NB4 (cell line): ENCODE measurements around the gene TOGARAM2.

ENCODE experiments used
- DNase-seq: peaks from one replicate; pipeline ENCODE4 v3.0.0; 2010; ENCODE audit warnings: low read depth
- H3K4me3 ChIP-seq: one replicate; pipeline ENCODE4 v1.5.1; 2011; ENCODE audit warnings: mild to moderate bottlenecking, low read depth, low read length, moderate library complexity
- MYC ChIP-seq: IDR thresholded peaks from 2 replicates; pipeline ENCODE4 v1.6.1; 2011; ENCODE audit warnings: low read depth, low read length
- POLR2A ChIP-seq: IDR thresholded peaks from 2 replicates; pipeline ENCODE4 v1.6.1; 2011; ENCODE audit warnings: mild to moderate bottlenecking; ENCODE audit not compliant: insufficient read length; ENCODE audit errors: extremely low read depth
- TF ChIP-seq, protein P1 (sequence below): IDR thresholded peaks from 2 replicates; pipeline ENCODE4 v1.6.1; 2011; ENCODE audit warnings: low read depth, low read length
- TF ChIP-seq, protein P2 (sequence below): IDR thresholded peaks from one replicate; pipeline ENCODE4 v1.5.1; 2012; ENCODE audit warnings: low read depth, low read length

The TOGARAM2 gene

DNA sequence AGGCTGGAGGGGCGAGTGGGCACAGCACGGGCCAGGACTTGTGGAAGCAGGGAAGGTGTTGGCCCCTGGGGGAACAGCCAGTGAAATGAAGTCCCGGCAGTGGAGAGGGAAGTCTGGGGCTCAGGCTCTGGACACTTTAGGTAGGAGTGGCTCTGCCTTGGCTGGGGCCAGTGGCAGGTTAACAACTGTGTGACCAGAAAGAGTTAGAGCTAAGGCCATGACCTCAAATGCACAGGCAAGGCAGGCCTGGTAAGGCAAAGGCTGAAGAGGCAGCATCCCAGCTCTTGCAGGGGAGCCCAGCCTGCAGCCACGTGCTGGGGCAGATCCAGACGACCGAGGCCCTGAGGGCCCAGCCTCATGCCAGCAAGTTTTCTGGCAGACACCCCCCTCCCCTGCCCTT lies 71.7 kb downstream of the TOGARAM2 start:
- no peak overlapping the region for H3K4me3 ChIP-seq
- TF ChIP-seq MYC, result no peak
- no peak for TF ChIP-seq POLR2A
- TF ChIP-seq, protein P1, sequence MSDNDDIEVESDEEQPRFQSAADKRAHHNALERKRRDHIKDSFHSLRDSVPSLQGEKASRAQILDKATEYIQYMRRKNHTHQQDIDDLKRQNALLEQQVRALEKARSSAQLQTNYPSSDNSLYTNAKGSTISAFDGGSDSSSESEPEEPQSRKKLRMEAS, result no peak
- DNase-seq, result no peak

DNA sequence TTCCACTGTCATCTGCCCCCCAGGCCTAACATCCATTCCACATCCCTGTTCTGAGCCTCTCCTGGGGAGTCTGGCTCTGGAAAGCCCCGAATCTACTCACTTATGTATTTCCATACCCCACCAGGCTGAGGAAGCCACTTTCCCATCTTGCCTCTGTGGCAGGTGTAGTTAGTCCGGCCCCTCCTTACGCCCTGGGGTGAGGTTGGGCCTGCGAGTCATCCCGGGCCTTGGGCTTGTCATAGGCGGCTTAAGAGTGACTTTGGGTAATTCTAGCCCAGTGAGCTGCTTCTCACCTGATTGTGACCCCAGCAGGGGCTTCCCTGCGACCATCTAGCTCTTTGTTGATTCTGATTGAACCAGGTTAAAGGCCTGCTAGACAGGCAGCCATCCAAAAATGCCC lies 72.1 kb downstream of the TOGARAM2 start:
- no peak overlapping the region for H3K4me3 ChIP-seq
- TF ChIP-seq, protein P1, result no peak
- TF ChIP-seq MYC, result no peak
- TF ChIP-seq POLR2A, result no peak
- TF ChIP-seq, protein P2, sequence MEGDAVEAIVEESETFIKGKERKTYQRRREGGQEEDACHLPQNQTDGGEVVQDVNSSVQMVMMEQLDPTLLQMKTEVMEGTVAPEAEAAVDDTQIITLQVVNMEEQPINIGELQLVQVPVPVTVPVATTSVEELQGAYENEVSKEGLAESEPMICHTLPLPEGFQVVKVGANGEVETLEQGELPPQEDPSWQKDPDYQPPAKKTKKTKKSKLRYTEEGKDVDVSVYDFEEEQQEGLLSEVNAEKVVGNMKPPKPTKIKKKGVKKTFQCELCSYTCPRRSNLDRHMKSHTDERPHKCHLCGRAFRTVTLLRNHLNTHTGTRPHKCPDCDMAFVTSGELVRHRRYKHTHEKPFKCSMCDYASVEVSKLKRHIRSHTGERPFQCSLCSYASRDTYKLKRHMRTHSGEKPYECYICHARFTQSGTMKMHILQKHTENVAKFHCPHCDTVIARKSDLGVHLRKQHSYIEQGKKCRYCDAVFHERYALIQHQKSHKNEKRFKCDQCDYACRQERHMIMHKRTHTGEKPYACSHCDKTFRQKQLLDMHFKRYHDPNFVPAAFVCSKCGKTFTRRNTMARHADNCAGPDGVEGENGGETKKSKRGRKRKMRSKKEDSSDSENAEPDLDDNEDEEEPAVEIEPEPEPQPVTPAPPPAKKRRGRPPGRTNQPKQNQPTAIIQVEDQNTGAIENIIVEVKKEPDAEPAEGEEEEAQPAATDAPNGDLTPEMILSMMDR, result no peak
- no peak for DNase-seq

DNA sequence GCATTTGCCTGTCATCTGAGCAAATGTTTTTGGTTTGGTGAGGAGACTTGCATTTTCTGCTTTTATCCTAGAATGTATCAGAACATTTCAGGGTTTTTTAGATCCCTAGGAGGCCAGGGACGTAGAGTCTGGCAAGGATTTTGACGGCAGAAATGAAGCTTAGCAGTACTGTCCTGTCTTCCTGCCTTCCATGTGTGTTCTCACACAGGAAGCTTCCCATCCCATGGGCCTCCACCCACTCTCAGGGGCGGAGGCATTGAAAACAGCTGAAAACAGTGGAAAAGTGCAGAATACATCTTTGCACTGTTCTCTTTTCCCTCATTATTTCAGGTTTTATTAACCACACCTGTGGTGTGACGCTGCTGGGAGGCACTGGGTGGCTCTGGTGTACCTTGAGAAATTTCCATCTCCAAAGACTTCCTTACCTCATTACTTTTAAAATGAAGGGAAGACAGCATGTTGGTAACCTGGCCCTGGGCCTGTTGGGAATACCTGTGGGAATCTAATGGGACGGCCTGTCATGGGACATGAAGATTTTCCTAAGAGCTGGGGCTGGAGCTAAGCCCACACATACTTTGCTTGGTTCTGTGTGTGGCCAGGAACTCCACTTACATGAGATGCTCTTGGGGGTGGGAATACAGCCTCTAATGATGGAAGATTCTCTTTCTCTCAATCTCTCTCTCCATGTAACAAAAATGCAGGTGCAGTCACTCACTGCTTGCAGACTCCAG lies 72.7 kb downstream of the TOGARAM2 start:
- TF ChIP-seq POLR2A, result no peak
- TF ChIP-seq, protein P2, result no peak
- no peak for TF ChIP-seq MYC
- TF ChIP-seq, protein P1, result no peak
- DNase-seq, result no peak
- H3K4me3 ChIP-seq, result no peak overlapping the region

DNA sequence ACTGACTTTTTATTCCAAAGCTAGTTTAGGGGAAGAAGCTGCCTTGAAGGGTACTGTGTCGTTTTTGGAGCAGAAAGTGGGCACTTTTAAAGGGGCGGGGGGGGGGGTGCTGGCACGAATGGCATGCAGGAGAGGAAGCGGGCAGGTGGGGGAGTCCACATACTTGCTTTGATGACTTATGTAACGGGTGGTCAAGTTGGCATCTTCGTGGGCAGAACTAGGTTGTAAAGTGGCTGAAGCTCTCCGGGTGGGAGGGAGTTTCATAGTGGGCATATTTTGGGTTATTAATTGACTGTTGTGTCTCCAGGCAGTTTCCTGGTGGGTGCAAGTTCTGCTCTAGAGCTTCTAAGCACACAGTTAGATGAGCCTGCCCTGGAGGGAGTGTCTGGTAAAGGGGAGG lies 73.3 kb downstream of the TOGARAM2 start:
- no peak for DNase-seq
- no peak for TF ChIP-seq MYC
- TF ChIP-seq POLR2A, result no peak
- TF ChIP-seq, protein P2, result no peak
- TF ChIP-seq, protein P1, result no peak

DNA sequence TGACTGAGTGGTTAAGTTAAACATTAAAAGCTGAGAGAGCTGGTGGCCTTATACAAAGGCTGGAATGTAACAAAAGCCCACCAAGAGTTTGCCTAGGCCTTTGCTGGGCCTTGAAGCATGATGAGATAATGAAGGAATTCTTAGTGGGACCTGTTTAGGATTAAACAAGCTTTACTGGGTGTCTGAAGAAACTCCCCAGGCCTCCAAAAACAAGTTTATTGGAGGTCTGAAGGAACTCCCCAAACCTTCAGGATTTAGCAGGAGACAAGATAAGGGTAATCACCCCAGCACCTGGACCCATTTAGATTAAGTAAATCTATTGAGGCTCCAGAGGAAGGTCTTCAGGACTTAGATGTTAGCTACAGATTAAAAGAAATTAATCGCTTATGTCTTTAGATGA lies 74.5 kb downstream of the TOGARAM2 start:
- no peak for DNase-seq
- no peak overlapping the region for H3K4me3 ChIP-seq
- TF ChIP-seq POLR2A (no peak), MYC (no peak)
- TF ChIP-seq, protein P2, result no peak
- TF ChIP-seq, protein P1, result no peak

More for the DNA sequence above, 73.3 kb downstream of the TOGARAM2 start:
- H3K4me3 ChIP-seq, result no peak overlapping the region

DNA sequence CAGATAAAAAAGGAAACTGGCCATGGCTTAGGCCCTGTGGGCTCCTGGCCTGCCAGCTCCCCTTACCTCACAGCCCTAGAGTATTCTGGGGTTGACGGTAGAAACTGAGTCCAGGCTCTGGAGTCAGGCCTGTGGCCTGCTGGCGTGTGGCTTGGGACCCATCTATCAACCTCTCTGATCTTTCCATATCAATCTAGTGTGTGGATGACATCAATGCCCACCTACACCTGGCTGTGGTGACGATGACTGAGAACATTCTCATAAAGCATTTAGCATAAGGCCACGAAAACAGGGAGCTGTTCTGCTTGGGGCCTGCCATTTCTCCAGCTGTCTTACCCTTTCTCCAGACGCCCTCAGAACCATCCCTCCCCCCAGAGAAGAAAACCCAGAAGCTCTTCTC lies 75.4 kb downstream of the TOGARAM2 start:
- no peak for DNase-seq
- H3K4me3 ChIP-seq, result no peak overlapping the region
- TF ChIP-seq POLR2A, result no peak
- no peak for TF ChIP-seq MYC

DNA sequence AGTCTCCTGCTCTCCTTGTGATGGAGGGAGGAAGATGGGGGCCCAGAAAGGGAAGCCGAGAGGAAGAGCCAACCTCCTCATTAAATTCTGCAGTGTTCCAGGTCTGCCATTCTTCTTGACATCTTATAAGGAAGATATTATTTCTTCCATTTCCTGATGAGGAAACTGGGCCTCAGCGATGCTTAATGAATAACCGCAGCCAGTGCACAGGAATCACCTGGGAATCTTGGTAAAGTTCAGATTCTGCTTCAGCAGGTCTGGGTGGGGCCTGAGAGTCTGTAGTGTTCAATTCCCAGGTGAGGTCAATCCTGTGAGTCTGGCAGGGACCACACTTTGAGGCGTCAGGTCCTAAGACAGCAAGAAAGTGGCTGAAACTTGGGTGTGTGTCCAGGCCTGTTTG lies 75.9 kb downstream of the TOGARAM2 start:
- no peak for DNase-seq
- TF ChIP-seq, protein P1, result no peak
- TF ChIP-seq, protein P2, result no peak
- TF ChIP-seq POLR2A (no peak), MYC (no peak)
- H3K4me3 ChIP-seq, result no peak overlapping the region
